GM18870 (cell line): ENCODE data around the gene ANTXR1.
"Not testable (repeated sequence)": the region's sequence is repeated elsewhere in the genome, so short reads cannot be mapped to it uniquely, and the experiment has no call there.

Experiments
- ATAC-seq: cut with Tn5 transposase; IDR thresholded peaks from one replicate; pipeline ENCODE4 v1.9.1; 2021; ENCODE audit warnings: moderate library complexity; ENCODE audit not compliant: unreplicated experiment

Gene ANTXR1

GRCh38 chr2:69253611-69254301, 240.8 kb downstream of the ANTXR1 start:
- no peak for ATAC-seq

GRCh38 chr2:69255760-69256159, 242.8 kb downstream of the ANTXR1 start:
- ATAC-seq = no peak

- not testable (repeated sequence) for ATAC-seq
Measured at GRCh38 chr2:69259994-69260591, 247.1 kb downstream of the ANTXR1 start.

DNA sequence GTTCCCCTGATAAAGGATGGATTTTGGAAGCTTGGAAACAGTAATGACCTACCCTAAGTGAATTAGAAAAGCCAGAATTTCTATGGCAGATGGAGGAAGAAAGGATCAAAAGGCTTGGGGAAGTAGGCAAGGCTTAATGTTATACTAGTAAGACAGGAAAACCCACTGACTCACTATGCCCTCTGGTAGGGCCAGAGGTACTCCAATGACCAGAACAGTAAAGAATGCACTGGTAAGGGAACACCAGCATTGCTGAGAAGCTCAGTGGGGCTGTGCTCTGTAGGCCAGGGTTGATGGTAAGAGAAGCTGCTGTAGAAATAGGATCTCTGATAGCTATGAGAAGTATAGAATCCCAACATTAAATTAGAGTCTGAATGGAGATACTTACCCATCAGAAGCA, 247.7 kb downstream of the ANTXR1 start:
- no peak for ATAC-seq

DNA sequence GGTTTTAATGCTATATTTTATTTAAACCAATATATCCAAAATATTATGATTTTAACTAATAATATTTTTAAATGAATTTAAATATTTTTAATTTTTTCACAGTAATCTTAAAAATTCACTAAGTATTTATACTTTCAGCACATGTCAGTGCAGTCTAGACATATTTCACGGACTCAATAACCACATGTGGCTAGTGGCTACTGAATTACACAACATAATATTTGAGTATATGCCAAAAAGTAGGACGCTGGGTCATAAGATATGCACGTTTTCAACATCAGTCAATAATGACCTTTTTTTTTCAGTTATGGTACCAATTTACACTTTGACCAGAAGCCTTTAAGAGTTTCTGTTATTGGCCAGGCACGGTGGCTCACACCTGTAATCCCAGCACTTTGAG, 256.4 kb downstream of the ANTXR1 start:
- ATAC-seq = no peak

DNA sequence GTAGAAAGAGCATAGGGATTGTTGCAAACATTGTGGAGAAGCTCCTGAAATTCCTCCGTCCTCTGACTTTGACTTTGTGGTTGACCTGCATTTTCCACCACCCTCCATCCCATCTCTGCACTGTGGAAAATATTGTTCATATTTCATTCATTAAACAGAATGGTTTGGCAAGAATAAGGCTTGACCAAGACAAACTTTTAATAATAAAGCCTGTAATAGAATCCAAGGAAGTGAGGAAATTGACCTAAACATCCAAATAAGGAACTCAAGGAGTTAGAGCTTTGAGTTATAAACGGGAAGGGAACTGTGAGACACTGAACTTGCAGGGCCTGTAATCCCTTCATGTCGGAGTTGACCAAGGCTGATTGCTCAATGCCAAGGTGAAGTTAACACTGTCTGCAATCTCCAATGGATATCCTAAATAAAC, 258.9 kb downstream of the ANTXR1 start:
- no peak for ATAC-seq

DNA sequence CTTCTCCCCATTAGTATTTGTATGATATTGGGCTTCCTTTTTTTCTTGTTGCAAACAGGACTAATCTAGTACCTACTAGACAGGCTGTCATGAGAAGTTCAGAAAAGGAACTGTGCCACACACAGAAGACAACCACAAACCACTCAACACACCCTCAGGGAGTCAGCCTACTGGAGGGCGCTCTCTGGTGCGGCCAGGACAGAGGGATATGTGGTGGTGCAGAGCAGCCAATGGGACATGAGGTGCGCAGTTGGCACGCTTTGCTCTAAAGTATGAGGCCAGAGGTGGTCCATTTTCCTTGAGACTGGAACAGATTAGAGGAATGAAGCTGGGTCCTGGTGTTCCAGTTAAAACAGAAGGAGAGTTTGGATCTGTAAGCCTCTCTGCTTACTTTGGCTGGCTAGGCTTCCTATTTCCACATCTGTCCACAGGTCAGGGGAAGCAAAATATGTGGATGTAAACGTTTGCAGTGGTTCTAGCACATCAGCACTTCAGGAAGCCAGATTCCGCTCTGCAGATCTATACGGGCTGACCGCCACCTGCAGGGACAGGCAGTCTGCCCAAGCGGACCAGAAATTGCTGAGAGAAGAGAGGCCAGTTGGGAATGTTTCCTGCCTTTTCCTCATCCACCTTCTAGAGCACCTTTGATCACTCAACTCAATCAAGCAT, 260.0 kb downstream of the ANTXR1 start:
- ATAC-seq = no peak

GRCh38 chr2:69275490-69275889, 262.5 kb downstream of the ANTXR1 start:
- no peak for ATAC-seq

DNA sequence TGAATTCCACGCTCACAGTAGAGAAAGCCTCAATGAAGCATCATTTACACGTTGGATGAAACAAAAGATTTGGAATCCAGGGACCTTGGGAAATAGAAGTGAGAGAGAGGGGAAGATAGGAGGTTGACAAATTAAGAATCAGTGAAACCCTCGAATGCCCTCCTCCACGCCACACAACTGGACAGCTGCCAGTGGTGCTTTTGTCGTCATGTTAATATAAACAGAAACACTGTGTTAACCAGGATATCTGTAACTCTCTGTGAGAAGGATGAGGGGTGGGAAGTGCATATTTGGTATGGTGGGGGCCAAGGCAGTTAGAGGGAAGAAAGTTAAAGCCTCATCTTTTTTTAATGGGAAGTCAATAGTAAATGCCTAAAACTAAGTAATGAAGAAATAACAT, 265.4 kb downstream of the ANTXR1 start:
- ATAC-seq = no peak

DNA sequence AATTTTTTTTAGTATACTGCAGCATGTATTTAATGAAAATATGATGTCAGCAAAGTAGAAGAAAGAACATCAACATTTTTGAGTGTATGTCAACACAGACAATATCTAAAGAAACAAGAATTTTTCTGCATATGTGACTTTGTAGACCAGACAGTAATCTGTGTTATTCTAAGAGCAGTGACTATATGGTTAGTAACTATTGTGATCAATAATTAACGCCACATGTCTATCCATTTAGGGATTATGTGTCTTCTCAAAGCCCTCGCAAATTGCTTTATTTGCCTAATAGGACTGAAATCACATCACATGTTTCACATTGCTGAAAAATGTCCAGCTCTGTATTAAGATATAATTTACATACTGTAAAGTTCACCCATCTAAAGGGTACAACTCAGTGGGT, 266.2 kb downstream of the ANTXR1 start:
- no peak for ATAC-seq

GRCh38 chr2:69279931-69280681, 267.1 kb downstream of the ANTXR1 start:
- ATAC-seq = no peak

GRCh38 chr2:69280796-69281412, 267.9 kb downstream of the ANTXR1 start:
- ATAC-seq = no peak

GRCh38 chr2:69285379-69285894, 272.5 kb downstream of the ANTXR1 start:
- no peak for ATAC-seq

DNA sequence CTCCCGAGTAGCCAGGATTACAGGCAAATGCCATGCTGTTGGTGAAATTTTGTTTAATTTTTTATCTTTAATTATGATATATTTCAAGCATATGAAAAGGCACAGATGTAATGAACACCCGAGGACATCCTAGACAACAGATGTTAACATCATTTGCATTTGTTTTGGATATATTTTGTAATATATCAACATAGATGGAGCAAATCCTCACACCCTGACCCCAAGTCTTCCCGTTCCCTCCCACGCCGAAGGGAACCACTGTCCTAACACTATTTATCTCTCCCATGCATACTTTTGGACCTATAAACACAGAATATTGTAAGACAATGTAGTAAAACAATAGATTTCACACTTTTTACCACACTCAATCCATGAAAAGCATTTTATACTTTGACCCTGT, 274.6 kb downstream of the ANTXR1 start:
- no peak for ATAC-seq

DNA sequence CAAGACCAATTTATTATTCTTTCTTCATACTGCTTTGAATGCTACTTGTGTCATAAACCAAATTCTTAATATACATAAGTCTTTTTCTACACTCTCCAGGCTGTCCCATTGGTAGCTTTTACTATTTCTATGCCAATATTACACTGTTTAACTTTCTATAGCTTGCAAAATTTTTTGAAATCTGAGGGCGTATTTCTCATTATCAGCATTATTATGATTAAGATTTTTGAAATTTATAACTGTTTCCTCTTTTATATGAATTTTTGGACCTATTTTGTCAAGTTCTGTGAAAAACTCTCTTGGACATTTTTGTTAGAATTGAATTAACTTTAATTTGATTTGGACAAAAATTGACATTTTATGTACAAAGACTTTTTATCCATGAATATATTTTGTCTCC, 275.4 kb downstream of the ANTXR1 start:
- ATAC-seq = no peak

- ATAC-seq = no peak
Measured at GRCh38 chr2:69291004-69291650, 278.1 kb downstream of the ANTXR1 start.

GRCh38 chr2:69291721-69292120, 278.7 kb downstream of the ANTXR1 start:
- no peak for ATAC-seq

DNA sequence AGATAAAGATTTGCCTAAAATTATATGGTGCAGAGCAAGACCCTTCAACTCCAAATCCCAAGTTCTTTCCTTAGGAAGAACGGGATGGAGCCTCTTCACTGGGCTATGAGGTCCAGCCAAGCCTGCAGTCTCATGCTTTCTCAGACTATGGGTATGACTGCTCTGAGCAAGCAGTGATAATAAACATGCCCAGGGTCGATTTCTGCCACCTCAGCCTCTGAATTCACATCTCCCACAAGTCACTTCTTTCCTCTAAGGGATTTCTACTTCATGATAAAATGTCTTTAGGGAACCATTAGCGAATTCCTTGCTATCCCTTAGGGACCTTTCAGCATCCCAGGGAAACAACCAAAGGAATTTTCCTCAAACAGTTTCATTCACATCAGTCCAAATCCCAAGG, 279.3 kb downstream of the ANTXR1 start:
- no peak for ATAC-seq

- ATAC-seq = no peak
Measured at GRCh38 chr2:69296421-69296820, 283.4 kb downstream of the ANTXR1 start.

GRCh38 chr2:69297216-69297615, 284.2 kb downstream of the ANTXR1 start:
- no peak for ATAC-seq
